Gastrocnemius medialis (tissue), 4 donors: Measurements from ENCODE around the gene SDHA.
"Not testable (repeated sequence)": the region's sequence is repeated elsewhere in the genome, so short reads cannot be mapped to it uniquely, and the experiment has no call there.

Experiments used
- CTCF ChIP-seq, 5 experiments: fragments of 450-650 bp in 3 of 5; fragments of 200-600 bp in 2 of 5; sonication (generic) in 2 of 5; IDR thresholded peaks in 4 of 5; conservative IDR thresholded peaks in 1 of 5; 1 replicate in 4 of 5; 2 replicates in 1 of 5; pipeline ENCODE4 v1.5.1; 2016 to 2019; ENCODE audit warnings: antibody characterized with exemption in 5 of 5, mild to moderate bottlenecking in 3 of 5, moderate library complexity in 3 of 5
- POLR2A ChIP-seq, 2 donors: fragments of 450-650 bp; IDR thresholded peaks; one replicate each; pipeline ENCODE4 v1.6.1; 2017; ENCODE audit warnings: antibody characterized with exemption in 2 of 2, mild to moderate bottlenecking in 2 of 2, moderate library complexity in 2 of 2

- TF ChIP-seq CTCF (IDR thresholded peaks at IDR 0.05 in 4 of 5, conservative IDR thresholded peaks at IDR 0.05 in 1 of 5); POLR2A (IDR thresholded peaks at IDR 0.05): not testable (repeated sequence)
Observed at GRCh38 chr5:294788-295187, 76.7 kb downstream of the SDHA start.
